Mesothelial cell of epicardium (in vitro differentiated cells): Measurements from ENCODE around the gene ITPR1. TPM values are rescaled to one million over a fixed set of nuclear protein-coding genes. Genes with fewer than 3 reads are reported as not detected.

Source experiments
- DNase-seq, 2 experiments: peaks; one replicate each; pipeline ENCODE4 v3.0.0; 2021; ENCODE audit warnings: low spot score in 2 of 2; ENCODE audit not compliant: unreplicated experiment in 2 of 2
- H3K27ac Mint-ChIP-seq: 2 replicates; pipeline ENCODE4 v1.8.0; 2021; ENCODE audit warnings: mixed read lengths
- H3K27me3 Mint-ChIP-seq: 2 replicates; pipeline ENCODE4 v1.8.0; 2021; ENCODE audit warnings: low read depth, mixed read lengths
- H3K36me3 Mint-ChIP-seq: 2 replicates; pipeline ENCODE4 v1.8.0; 2021; ENCODE audit warnings: mixed read lengths
- H3K4me1 Mint-ChIP-seq: 2 replicates; pipeline ENCODE4 v1.8.0; 2021; ENCODE audit warnings: mixed read lengths
- H3K4me3 Mint-ChIP-seq: 2 replicates; pipeline ENCODE4 v1.8.0; 2021; ENCODE audit warnings: mild to moderate bottlenecking, moderate library complexity, mixed read lengths
- H3K9me3 Mint-ChIP-seq: 2 replicates; pipeline ENCODE4 v1.8.0; 2021; ENCODE audit warnings: mixed read lengths
- CTCF ChIP-seq: fragments of 200-600 bp; sonication (generic); IDR thresholded peaks from one replicate; pipeline ENCODE4 v1.5.0; 2021; ENCODE audit warnings: antibody characterized with exemption; ENCODE audit not compliant: unreplicated experiment
- total RNA-seq: library from RNA; stranded (reverse); gene quantifications from 3 replicates; pipeline ENCODE4 v1.2.1, GENCODE V29; 2021

ITPR1 gene
- total RNA-seq, 1 donor from 2014 or later = 21.3 TPM

DNA sequence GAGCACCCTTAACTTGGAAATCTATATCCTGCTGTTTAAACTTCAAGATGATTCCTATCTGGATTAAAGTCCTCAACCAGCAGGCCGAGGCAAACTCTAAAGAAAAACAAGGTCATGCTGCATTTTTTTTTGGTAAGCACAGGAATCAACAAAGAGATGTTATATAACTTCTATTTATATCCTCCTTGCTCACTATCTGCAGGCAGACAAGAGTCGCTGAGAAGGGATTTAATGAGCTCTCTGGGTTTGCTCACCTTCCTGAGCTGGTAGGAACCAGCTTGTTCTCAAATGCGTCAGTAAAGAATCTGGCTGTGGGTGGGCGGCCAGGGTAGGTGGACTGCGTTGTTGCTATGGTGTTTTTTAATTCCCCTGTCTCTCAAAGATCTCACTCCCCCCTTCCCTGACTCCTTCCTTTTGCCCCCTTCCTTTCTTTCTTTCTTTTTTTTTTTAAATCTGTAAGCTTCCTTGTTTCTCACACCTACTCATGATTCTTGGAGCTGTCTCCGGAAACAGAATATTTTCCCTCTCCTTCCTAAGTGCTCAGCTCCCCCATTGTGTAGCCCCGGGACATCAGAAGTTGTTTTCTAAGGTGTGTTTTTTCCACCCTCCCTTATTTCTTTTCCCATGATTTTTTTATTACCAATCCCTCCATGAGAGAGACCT lies 257.3 kb downstream of the ITPR1 start:
- no peaks in the 10 kb centered on the region for H3K27me3 Mint-ChIP-seq
- TF ChIP-seq CTCF = no peak
- H3K9me3 Mint-ChIP-seq = no peaks in the 10 kb centered on the region
- H3K4me1 Mint-ChIP-seq = peaks cover 28% of the 10 kb centered on the region
- DNase-seq = no peak
- H3K4me3 Mint-ChIP-seq = no peak overlapping the region
- H3K36me3 Mint-ChIP-seq = no peaks in the 10 kb centered on the region
- H3K27ac Mint-ChIP-seq = peak overlapping the region; percentile 96

DNA sequence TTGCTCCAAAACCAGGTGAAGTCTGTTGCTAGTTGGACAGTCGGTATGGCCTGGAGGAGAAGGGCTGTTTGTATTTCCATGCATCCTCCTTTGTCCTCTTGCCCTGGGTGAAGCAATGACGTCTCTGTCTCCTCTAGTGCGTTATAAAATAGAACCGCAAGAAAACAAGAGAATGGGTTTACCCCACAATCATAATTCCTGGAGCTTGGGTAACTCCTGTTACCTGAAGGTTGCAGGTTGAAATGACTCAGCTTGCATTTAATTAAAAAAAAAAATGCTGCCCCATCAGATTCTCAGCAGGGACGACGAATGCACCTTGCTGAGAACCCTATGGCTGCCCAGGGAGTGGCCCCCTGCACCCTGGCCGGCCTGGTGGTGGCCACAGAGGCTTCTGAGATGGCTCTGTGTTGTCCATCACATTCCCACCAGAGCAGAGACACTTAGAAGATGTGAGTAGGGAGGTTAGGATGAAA lies 257.9 kb downstream of the ITPR1 start:
- Mint-ChIP-seq H3K27me3 (no peaks in the 10 kb centered on the region), H3K4me1 (peaks cover 28% of the 10 kb centered on the region), H3K9me3 (no peaks in the 10 kb centered on the region), H3K27ac (peak overlapping the region; percentile 96), H3K4me3 (no peak overlapping the region), H3K36me3 (no peaks in the 10 kb centered on the region)
- no peak for TF ChIP-seq CTCF
- no peak for DNase-seq

- no peaks in the 10 kb centered on the region for H3K9me3 Mint-ChIP-seq
- peaks cover 28% of the 10 kb centered on the region for H3K4me1 Mint-ChIP-seq
- H3K36me3 Mint-ChIP-seq = no peaks in the 10 kb centered on the region
- H3K27ac Mint-ChIP-seq = peak overlapping the region; percentile 96
- H3K4me3 Mint-ChIP-seq = no peak overlapping the region
- TF ChIP-seq CTCF = no peak
- no peaks in the 10 kb centered on the region for H3K27me3 Mint-ChIP-seq
- no peak for DNase-seq
Measured at GRCh38 chr3:4751502-4752101, 258.5 kb downstream of the ITPR1 start.

DNA sequence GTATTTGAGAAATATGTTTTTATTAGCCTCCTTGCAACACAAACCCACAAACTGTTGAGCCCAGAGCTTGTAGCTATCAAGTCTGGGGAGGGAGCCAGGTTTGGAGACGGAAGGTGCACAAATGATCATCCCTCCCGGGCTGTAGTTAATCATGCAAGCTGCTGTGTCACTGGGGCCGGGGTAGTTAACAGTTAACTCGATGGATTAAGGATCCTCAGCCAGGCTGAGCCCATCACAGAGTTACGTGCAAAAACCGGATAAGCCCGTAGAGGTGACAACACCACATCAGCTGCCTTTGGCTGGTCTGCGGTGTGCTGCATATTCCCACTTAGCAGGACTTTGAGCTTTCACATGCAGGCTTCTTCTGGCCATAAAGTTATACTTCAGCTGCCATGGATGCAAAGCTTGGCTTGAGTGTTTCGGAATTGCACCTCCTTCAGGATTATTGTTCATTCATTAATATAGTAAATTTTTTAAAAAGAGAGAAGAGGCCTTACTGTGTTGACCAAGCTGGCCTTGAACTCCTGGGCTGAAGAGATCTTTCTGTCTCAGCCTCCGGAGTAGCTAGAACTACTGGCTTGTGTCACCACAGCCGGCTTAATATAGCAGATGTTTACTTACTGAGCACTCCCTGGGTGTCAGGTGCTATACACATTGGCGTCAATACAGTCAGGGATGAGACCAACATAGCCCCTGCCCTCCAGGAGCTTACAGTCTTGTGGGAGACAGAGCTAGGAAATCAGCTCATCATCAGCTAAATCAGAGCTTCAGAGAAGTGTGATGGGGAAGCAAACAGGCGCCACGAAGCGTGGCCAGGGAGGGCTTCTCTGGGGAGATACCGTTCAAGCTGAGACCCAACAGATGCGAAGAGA lies 259.3 kb downstream of the ITPR1 start:
- H3K4me1 Mint-ChIP-seq = peaks cover 28% of the 10 kb centered on the region
- H3K27ac Mint-ChIP-seq = peak overlapping the region; percentile 96
- no peak for TF ChIP-seq CTCF
- no peaks in the 10 kb centered on the region for H3K9me3 Mint-ChIP-seq
- H3K4me3 Mint-ChIP-seq = no peak overlapping the region
- DNase-seq = no peak
- H3K27me3 Mint-ChIP-seq = no peaks in the 10 kb centered on the region
- no peaks in the 10 kb centered on the region for H3K36me3 Mint-ChIP-seq

GRCh38 chr3:4753073-4753691 lies 260.0 kb downstream of the ITPR1 start:
- Mint-ChIP-seq H3K36me3 (no peaks in the 10 kb centered on the region), H3K4me3 (no peak overlapping the region), H3K27ac (no peak overlapping the region), H3K4me1 (peaks cover 28% of the 10 kb centered on the region), H3K9me3 (no peaks in the 10 kb centered on the region), H3K27me3 (no peaks in the 10 kb centered on the region)
- no peak for DNase-seq
- no peak for TF ChIP-seq CTCF
